Thyroid gland (tissue), 4 donors: ENCODE results near the gene P2RY12. TPM values are rescaled to one million over a fixed set of nuclear protein-coding genes. Genes with fewer than 3 reads are reported as not detected.

Experiments
- DNase-seq, 2 donors: peaks; one replicate each; pipeline ENCODE4 v3.0.0-alpha.2; 2019
- H3K27ac ChIP-seq, 3 donors: fragments of 200-600 bp; sonication (generic); 1 replicate in 2 of 3; 2 replicates in 1 of 3; pipeline ENCODE4 v1.5.1; 2016 to 2019; ENCODE audit warnings: mild to moderate bottlenecking in 1 of 3, moderate library complexity in 1 of 3
- H3K27me3 ChIP-seq: fragments of 200-600 bp; sonication (generic); one replicate; pipeline ENCODE4 v1.5.1; 2019
- H3K36me3 ChIP-seq, 2 donors: fragments of 200-600 bp; sonication (generic); one replicate each; pipeline ENCODE4 v1.5.1; 2016 to 2019
- H3K4me1 ChIP-seq, 2 donors: fragments of 200-600 bp; sonication (generic); one replicate each; pipeline ENCODE4 v1.5.1; 2017 to 2019
- H3K4me3 ChIP-seq, 3 donors: fragments of 200-600 bp; sonication (generic); replicated peaks in 1 of 3; 1 replicate in 2 of 3; 2 replicates in 1 of 3; pipeline ENCODE4 v1.5.1; 2016; ENCODE audit warnings: mild to moderate bottlenecking in 1 of 3
- H3K9me3 ChIP-seq: fragments of 200-600 bp; sonication (generic); one replicate; pipeline ENCODE4 v1.5.1; 2017
- POLR2A ChIP-seq, 2 donors: fragments of 450-650 bp; IDR thresholded peaks; one replicate each; pipeline ENCODE4 v1.6.1; 2017; ENCODE audit warnings: antibody characterized with exemption in 2 of 2, mild to moderate bottlenecking in 2 of 2, moderate library complexity in 1 of 2
- WGBS, 2 donors: methylation state at CpG; one replicate each; pipeline ENCODE4 v1.1.5; 2017; 5-methylcytosine and 5-hydroxymethylcytosine counted together
- intact Hi-C: fragments of 100-400 bp; cut with DNase I; formaldehyde crosslinking; loops from one replicate; pipeline ENCODE4 v1.15.1; 2023
- total RNA-seq, 4 donors: library from RNA; depleted of rRNA; stranded (reverse); fragments of >200 nt; gene quantifications; one replicate each; pipeline ENCODE4 v1.2.3, GENCODE V29; 2016
- TF ChIP-seq, protein P1 (sequence below), 6 experiments: fragments of 200-600 bp in 3 of 6; fragments of 450-650 bp in 3 of 6; sonication (generic) in 3 of 6; IDR thresholded peaks; one replicate each; pipeline ENCODE4 v1.5.1; 2016 to 2019; ENCODE audit warnings: antibody characterized with exemption in 6 of 6, mild to moderate bottlenecking in 2 of 6, inconsistent platforms in 1 of 6, moderate library complexity in 1 of 6

Gene P2RY12
- total RNA-seq, 4 donors from 2014 or later: 0.49 to 1.8 (median 1.1) TPM

- H3K4me1 ChIP-seq: no peaks in the 10 kb centered on the region
Measured at GRCh38 chr3:151415289-151415688, 30.7 kb upstream of the P2RY12 start.

DNA sequence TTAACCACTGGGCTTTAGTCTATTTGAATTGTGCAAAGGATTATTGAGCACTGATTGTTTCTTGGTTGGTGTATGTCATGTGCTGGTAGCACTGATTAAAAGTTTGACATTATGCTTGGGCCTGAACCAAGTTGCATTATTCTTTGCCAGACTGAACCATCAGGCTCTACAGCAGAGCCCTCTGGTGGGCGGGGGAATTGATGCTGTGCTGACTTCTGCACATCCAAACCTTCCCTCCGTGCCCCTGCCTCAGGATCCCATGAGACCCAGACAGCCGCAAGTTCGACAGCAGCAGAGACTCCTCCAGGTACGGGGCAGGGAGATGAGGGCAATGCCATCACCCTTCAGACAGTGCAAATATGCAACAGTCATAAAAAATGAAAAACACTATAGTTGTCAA is 28.4 kb upstream of the P2RY12 start:
- H3K4me1 ChIP-seq: no peaks in the 10 kb centered on the region
- intact Hi-C loops: no loop called here
- H3K27me3 ChIP-seq: no peaks in the 10 kb centered on the region
- TF ChIP-seq, protein P1, sequence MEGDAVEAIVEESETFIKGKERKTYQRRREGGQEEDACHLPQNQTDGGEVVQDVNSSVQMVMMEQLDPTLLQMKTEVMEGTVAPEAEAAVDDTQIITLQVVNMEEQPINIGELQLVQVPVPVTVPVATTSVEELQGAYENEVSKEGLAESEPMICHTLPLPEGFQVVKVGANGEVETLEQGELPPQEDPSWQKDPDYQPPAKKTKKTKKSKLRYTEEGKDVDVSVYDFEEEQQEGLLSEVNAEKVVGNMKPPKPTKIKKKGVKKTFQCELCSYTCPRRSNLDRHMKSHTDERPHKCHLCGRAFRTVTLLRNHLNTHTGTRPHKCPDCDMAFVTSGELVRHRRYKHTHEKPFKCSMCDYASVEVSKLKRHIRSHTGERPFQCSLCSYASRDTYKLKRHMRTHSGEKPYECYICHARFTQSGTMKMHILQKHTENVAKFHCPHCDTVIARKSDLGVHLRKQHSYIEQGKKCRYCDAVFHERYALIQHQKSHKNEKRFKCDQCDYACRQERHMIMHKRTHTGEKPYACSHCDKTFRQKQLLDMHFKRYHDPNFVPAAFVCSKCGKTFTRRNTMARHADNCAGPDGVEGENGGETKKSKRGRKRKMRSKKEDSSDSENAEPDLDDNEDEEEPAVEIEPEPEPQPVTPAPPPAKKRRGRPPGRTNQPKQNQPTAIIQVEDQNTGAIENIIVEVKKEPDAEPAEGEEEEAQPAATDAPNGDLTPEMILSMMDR (IDR thresholded peaks at IDR 0.05): no peak
- TF ChIP-seq POLR2A (IDR thresholded peaks at IDR 0.05): no peak
- WGBS, 2 donors: 86 to 94% methylated on average over 5 of the region's 5 CpGs
- H3K9me3 ChIP-seq: no peaks in the 10 kb centered on the region
- DNase-seq: no peak
- no peaks in the 10 kb centered on the region for H3K36me3 ChIP-seq
- H3K4me3 ChIP-seq: no peak overlapping the region
- H3K27ac ChIP-seq: no peak overlapping the region

More at GRCh38 chr3:151415289-151415688, 30.7 kb upstream of the P2RY12 start:
- Histone ChIP-seq H3K27ac (no peak overlapping the region), H3K4me3 (no peak overlapping the region), H3K9me3 (no peaks in the 10 kb centered on the region), H3K36me3 (no peaks in the 10 kb centered on the region), H3K27me3 (no peaks in the 10 kb centered on the region)
- intact Hi-C loops: no loop called here
- TF ChIP-seq, protein P1 (IDR thresholded peaks at IDR 0.05): no peak
- TF ChIP-seq POLR2A (IDR thresholded peaks at IDR 0.05): no peak
- 77 to 95% methylated on average over 1 of the region's 1 CpG for WGBS, 2 donors
- DNase-seq: no peak

DNA sequence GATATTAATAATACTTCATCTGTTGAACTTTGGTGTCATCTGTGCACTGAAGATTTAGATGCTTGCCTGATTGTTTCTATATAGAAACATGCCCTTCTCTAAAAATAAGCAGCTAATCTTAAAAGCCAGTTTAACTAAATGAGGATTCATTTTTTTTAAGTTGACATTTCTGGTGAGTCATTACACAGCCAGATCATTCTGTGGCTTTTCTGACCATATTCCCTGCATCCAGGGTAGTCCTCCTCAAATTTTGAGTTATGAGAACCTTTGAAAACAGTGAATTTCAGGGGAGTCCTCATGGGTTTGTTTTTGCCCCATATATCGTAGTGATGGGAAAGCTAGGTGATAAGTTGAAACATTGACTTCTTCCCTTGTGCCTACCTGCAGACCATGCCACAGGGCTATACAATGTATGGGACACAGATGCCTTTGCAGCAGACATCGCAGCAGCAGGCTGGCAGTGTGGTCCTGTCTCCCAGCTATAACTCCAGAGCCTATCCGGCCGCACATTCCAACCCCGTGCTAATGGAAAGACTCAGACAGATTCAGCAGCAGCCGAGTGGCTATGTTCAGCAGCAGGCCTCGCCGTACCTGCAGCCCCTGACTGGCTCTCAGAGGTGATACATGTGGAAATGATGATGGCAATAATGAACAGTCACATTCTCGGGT is 26.5 kb upstream of the P2RY12 start:
- Histone ChIP-seq H3K27me3 (no peaks in the 10 kb centered on the region), H3K4me1 (no peaks in the 10 kb centered on the region), H3K36me3 (no peaks in the 10 kb centered on the region), H3K27ac (no peak overlapping the region), H3K9me3 (no peaks in the 10 kb centered on the region), H3K4me3 (no peak overlapping the region)
- intact Hi-C loops: no loop called here
- 84 to 87% methylated on average over 9 of the region's 9 CpGs for WGBS, 2 donors
- TF ChIP-seq, protein P1 (IDR thresholded peaks at IDR 0.05): no peak
- no peak for TF ChIP-seq POLR2A (IDR thresholded peaks at IDR 0.05)
- no peak for DNase-seq

GRCh38 chr3:151407928-151408327 is 23.4 kb upstream of the P2RY12 start:
- intact Hi-C loops: no loop called here
- Histone ChIP-seq H3K27me3 (no peaks in the 10 kb centered on the region), H3K9me3 (no peaks in the 10 kb centered on the region), H3K27ac (no peak overlapping the region), H3K4me1 (no peaks in the 10 kb centered on the region), H3K36me3 (no peaks in the 10 kb centered on the region), H3K4me3 (no peak overlapping the region)
- no peak for DNase-seq
- TF ChIP-seq, protein P1 (IDR thresholded peaks at IDR 0.05): no peak
- TF ChIP-seq POLR2A (IDR thresholded peaks at IDR 0.05): no peak
- 93 to 98% methylated on average over 2 of the region's 2 CpGs for WGBS, 2 donors

DNA sequence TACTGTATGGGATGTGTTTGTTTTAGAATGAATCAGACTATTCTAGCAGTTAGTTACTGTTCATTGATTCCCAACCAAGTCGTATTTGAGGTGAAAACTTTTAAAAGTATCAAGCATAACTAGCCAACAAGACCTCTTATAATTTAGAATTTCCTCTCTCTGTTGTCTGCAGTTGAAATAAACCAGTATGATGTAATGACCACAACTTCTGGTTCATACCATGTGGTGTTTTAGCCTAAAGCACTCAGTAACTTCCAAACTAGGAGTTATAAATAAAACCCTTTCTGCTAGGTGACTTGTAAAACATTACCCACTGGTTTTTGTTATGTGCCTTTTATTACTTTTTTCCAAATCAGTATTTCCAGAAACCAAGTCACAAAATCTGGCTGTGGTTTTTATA is 19.8 kb upstream of the P2RY12 start:
- Histone ChIP-seq H3K4me1 (no peaks in the 10 kb centered on the region), H3K36me3 (no peaks in the 10 kb centered on the region), H3K27ac (no peak overlapping the region), H3K4me3 (no peak overlapping the region), H3K9me3 (no peaks in the 10 kb centered on the region), H3K27me3 (no peaks in the 10 kb centered on the region)
- no peak for DNase-seq
- intact Hi-C loops: no loop called here
- TF ChIP-seq POLR2A (IDR thresholded peaks at IDR 0.05): no peak
- TF ChIP-seq, protein P1 (IDR thresholded peaks at IDR 0.05): no peak
- WGBS, 2 donors: 60 to 86% methylated on average over 1 of the region's 1 CpG
